ENCODE data around the gene MCL1.

- TF ChIP-seq POLR2A (IDR thresholded peaks at IDR 0.05) (no peak), CTCF (IDR thresholded peaks at IDR 0.05) (no peak)
These were observed 1.7 kb downstream of the MCL1 start for GRCh38 chr1:150577557-150578271.

All from gastroesophageal sphincter (tissue), 3 donors.